ENCODE results near the gene COCH.
A peak's percentile ranks its signal among the peaks of the same experiment; 100 is the strongest.

The COCH gene

DNA sequence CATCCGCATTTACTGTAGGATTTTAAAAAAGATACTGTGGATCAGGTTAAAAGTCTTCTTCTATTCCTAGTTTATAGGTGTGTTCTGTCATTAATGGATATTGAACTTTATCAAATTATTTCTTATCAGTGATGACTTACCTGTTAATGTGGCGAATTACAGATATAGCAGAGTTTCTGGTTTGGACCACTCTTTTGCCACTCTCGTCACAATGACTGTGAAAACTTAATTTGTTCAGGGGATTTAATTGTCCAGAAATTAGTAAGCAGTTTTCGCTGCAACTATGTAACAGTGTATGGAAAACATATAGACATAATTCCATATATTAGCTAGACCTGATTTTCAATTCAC, 14.9 kb downstream of the COCH start (continued):
- TF ChIP-seq, protein P1, sequence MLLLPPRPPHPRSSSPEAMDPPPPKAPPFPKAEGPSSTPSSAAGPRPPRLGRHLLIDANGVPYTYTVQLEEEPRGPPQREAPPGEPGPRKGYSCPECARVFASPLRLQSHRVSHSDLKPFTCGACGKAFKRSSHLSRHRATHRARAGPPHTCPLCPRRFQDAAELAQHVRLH (tag by site-specific recombination; IDR thresholded peaks at IDR 0.05): no peak
- TF ChIP-seq, protein P2, sequence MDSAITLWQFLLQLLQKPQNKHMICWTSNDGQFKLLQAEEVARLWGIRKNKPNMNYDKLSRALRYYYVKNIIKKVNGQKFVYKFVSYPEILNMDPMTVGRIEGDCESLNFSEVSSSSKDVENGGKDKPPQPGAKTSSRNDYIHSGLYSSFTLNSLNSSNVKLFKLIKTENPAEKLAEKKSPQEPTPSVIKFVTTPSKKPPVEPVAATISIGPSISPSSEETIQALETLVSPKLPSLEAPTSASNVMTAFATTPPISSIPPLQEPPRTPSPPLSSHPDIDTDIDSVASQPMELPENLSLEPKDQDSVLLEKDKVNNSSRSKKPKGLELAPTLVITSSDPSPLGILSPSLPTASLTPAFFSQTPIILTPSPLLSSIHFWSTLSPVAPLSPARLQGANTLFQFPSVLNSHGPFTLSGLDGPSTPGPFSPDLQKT (IDR thresholded peaks at IDR 0.05; ENCODE audit: borderline replicate concordance, low read depth, low read length): no peak
- TF ChIP-seq ZNF292 (tag by site-specific recombination; IDR thresholded peaks at IDR 0.05; ENCODE audit: borderline replicate concordance, low read depth): no peak
- no peak for TF ChIP-seq ZNF112 (tag by site-specific recombination; IDR thresholded peaks at IDR 0.05)
- TF ChIP-seq ZNF571 (tag by site-specific recombination; IDR thresholded peaks at IDR 0.05): no peak
- TF ChIP-seq, protein P3, sequence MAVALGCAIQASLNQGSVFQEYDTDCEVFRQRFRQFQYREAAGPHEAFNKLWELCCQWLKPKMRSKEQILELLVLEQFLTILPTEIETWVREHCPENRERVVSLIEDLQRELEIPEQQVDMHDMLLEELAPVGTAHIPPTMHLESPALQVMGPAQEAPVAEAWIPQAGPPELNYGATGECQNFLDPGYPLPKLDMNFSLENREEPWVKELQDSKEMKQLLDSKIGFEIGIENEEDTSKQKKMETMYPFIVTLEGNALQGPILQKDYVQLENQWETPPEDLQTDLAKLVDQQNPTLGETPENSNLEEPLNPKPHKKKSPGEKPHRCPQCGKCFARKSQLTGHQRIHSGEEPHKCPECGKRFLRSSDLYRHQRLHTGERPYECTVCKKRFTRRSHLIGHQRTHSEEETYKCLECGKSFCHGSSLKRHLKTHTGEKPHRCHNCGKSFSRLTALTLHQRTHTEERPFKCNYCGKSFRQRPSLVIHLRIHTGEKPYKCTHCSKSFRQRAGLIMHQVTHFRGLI (tag by site-specific recombination; IDR thresholded peaks at IDR 0.05): no peak
- no peak for TF ChIP-seq SALL2 (tag by site-specific recombination; IDR thresholded peaks at IDR 0.05; ENCODE audit: borderline replicate concordance)
- no peak for TF ChIP-seq ZBTB20 (tag by site-specific recombination; IDR thresholded peaks at IDR 0.05)
- no peak for TF ChIP-seq ZNF645 (tag by site-specific recombination; IDR thresholded peaks at IDR 0.05)

DNA sequence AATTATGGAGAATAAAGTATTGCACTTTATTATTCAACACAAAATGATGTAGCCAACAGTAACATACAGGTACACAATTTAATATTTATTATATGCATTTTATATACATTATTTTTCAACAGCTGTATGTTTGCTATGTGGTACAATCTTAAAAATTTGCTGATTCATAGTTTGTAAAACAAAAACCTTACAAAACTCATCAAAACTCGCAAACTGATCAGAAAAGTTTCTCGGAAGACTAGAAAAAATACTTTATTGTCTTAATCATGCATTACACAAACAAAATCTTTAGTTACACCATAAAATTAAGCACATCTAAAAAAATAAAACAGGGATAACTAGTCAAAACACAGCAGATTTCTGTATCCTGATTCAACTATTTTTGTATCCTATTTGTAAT, 19.5 kb downstream of the COCH start:
- Histone ChIP-seq H3K27ac (ENCODE audit: extremely low read depth, low read depth, low read length) (no peak overlapping the region), H3K4me1 (ENCODE audit: control insufficient read depth, insufficient read depth, low read length) (no peaks in the 10 kb centered on the region), H3K36me3 (ENCODE audit: control insufficient read depth in 2 of 2, insufficient read depth in 1 of 2, low read length in 2 of 2) (peaks cover 33 to 50% of the 10 kb centered on the region in 2 experiments), H3K4me3 (ENCODE audit: low read depth, low read length) (no peak overlapping the region), H3K9me3 (ENCODE audit: control insufficient read depth, insufficient read depth, low read depth, low read length) (no peaks in the 10 kb centered on the region)
- ChIA-PET CTCF (no interaction called here), POLR2A (no interaction called here)
- TF ChIP-seq PRDM6 (tag by site-specific recombination; IDR thresholded peaks at IDR 0.05) (peak; percentile 54), ZNF423 (tag by site-specific recombination; IDR thresholded peaks at IDR 0.05) (no peak)

DNA sequence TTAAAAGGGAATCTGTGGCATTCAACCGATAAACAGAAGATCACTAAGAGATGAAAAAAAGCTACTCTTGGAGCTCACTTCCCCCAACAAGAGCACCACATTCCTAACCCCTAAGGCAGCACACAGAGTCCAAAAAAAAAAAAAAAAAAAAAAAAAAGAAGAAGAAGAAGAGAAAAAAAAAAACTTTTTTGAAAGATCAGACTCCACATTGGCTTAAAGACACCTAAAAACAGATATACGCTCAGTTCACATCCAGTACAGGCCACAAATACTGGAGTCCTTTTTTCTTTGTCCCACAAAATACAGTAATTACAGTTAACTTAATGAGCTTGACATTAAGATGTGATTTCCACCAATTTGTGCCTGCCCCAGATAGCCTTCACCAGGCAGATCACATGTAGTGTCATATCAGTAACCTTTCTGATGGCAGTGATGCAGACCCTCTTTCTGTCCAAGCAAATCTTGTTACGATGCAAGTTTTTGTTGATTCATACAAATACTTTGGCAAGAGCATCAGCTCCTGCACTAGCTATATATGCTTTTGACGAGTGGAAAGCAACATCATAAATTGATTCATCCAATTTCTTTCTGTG, 20.7 kb downstream of the COCH start:
- CTCF ChIA-PET: interaction anchor here (0.6 to 0.7 kb wide), 3 partner anchors 50 to 260 kb away, joined by 4 to 5 read pairs (median 4); no protein-coding TSS in a partner anchor
- Histone ChIP-seq H3K4me3 (ENCODE audit: low read depth, low read length) (no peak overlapping the region), H3K4me1 (ENCODE audit: control insufficient read depth, insufficient read depth, low read length) (no peaks in the 10 kb centered on the region)

More for the DNA sequence above, 20.7 kb downstream of the COCH start:
- Histone ChIP-seq H3K27ac (ENCODE audit: extremely low read depth, low read depth, low read length) (0 out of 2 replicates have a peak overlapping the region, but pooled peaks have one; percentile 8), H3K9me3 (ENCODE audit: control insufficient read depth, insufficient read depth, low read depth, low read length) (no peaks in the 10 kb centered on the region), H3K36me3 (ENCODE audit: control insufficient read depth in 2 of 2, insufficient read depth in 1 of 2, low read length in 2 of 2) (peaks cover 30 to 41% of the 10 kb centered on the region in 2 experiments)
- POLR2A ChIA-PET: interaction anchor here (0.7 to 1.0 kb wide), 2 partner anchors 11 to 38 kb away, joined by 3 to 5 read pairs; no protein-coding TSS in a partner anchor
- TF ChIP-seq ZBTB11 (tag by site-specific recombination; conservative IDR thresholded peaks at IDR 0.05; ENCODE audit: low read depth): no peak
- TF ChIP-seq, protein P4, sequence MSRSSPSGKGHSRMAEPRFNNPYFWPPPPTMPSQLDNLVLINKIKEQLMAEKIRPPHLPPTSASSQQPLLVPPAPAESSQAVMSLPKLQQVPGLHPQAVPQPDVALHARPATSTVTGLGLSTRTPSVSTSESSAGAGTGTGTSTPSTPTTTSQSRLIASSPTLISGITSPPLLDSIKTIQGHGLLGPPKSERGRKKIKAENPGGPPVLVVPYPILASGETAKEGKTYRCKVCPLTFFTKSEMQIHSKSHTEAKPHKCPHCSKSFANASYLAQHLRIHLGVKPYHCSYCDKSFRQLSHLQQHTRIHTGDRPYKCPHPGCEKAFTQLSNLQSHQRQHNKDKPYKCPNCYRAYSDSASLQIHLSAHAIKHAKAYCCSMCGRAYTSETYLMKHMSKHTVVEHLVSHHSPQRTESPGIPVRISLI (tag by site-specific recombination; IDR thresholded peaks at IDR 0.05): peak; percentile 76
